ENCODE results near the gene KCMF1.

The KCMF1 gene

GRCh38 chr2:84963692-84964405, 7.1 kb upstream of the KCMF1 start:
- Histone ChIP-seq H3K27ac (no peak overlapping the region), H3K9me3 (ENCODE audit: severe bottlenecking) (no peaks in the 10 kb centered on the region), H3K36me3 (peaks cover 11% of the 10 kb centered on the region), H3K27me3 (ENCODE audit: insufficient read depth, low read depth, severe bottlenecking) (no peaks in the 10 kb centered on the region), H3K4me3 (ENCODE audit: low read depth, low read length) (no peak overlapping the region)
- TF ChIP-seq, protein P1, sequence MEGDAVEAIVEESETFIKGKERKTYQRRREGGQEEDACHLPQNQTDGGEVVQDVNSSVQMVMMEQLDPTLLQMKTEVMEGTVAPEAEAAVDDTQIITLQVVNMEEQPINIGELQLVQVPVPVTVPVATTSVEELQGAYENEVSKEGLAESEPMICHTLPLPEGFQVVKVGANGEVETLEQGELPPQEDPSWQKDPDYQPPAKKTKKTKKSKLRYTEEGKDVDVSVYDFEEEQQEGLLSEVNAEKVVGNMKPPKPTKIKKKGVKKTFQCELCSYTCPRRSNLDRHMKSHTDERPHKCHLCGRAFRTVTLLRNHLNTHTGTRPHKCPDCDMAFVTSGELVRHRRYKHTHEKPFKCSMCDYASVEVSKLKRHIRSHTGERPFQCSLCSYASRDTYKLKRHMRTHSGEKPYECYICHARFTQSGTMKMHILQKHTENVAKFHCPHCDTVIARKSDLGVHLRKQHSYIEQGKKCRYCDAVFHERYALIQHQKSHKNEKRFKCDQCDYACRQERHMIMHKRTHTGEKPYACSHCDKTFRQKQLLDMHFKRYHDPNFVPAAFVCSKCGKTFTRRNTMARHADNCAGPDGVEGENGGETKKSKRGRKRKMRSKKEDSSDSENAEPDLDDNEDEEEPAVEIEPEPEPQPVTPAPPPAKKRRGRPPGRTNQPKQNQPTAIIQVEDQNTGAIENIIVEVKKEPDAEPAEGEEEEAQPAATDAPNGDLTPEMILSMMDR (IDR thresholded peaks at IDR 0.05; ENCODE audit: low read depth, low read length): no peak
- no peak for DNase-seq

DNA sequence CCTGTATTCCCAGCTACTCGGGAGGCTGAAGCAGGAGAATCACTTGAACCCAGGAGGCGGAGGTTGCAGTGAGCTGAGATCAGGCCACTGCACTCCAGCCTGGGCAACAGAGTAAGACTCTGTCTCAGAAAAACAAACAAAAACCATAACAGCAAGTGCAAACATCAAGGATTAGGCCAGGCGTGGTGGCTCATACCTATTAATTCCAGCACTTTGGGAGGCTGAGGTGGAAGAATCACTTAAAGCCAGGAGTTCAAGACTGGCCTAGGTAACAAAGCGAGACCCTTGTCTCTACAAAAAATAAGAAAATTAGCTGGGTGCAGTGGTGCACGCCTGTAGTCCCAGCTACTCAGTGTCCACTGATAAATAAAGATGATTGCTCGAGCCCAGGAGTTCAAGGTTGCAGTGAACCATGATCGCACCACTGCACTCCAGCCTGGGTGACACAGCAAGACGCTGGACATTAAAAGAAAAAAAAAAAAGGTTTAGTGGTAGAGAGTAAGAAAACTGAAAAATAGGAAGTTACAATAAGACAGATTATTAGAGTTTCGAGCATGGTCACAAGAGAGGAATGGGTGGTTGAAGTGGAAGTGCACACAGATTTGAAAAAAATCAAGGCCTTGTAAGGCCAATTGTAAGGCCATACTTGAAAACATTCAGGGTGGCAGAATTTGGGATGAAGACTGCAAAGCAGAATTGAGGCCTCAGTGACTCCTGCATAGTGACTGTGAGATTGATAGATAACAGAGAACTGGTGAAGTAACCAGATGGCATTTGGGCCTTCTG, 6.4 kb upstream of the KCMF1 start:
- DNase-seq: no peak
- TF ChIP-seq, protein P1 (IDR thresholded peaks at IDR 0.05; ENCODE audit: low read depth, low read length): no peak
- H3K27me3 ChIP-seq (ENCODE audit: insufficient read depth, low read depth, severe bottlenecking): no peaks in the 10 kb centered on the region
- no peaks in the 10 kb centered on the region for H3K9me3 ChIP-seq (ENCODE audit: severe bottlenecking)
- peaks cover 11% of the 10 kb centered on the region for H3K36me3 ChIP-seq
- H3K27ac ChIP-seq: no peak overlapping the region
- no peak overlapping the region for H3K4me3 ChIP-seq (ENCODE audit: low read depth, low read length)

DNA sequence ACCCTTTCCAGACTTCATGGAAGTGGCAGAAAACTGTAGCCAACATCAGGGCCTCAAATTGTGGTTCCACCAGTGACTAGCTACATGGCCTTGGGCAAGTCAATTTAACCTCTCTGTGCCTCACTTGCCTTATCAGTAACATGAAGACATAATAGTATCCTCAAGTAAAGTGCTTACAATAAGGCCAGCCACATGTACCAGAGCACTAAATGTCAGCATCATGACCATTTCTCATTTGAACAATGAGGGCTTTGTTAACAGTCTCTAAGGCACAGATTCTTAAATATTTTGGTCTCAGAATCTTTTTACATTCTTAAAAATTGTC, 5.8 kb upstream of the KCMF1 start:
- H3K9me3 ChIP-seq (ENCODE audit: severe bottlenecking): no peaks in the 10 kb centered on the region
- no peak overlapping the region for H3K4me3 ChIP-seq (ENCODE audit: low read depth, low read length)
- no peak overlapping the region for H3K27ac ChIP-seq
- no peaks in the 10 kb centered on the region for H3K27me3 ChIP-seq (ENCODE audit: insufficient read depth, low read depth, severe bottlenecking)
- peaks cover 13% of the 10 kb centered on the region for H3K36me3 ChIP-seq
- TF ChIP-seq, protein P1 (IDR thresholded peaks at IDR 0.05; ENCODE audit: low read depth, low read length): no peak
- DNase-seq: no peak

DNA sequence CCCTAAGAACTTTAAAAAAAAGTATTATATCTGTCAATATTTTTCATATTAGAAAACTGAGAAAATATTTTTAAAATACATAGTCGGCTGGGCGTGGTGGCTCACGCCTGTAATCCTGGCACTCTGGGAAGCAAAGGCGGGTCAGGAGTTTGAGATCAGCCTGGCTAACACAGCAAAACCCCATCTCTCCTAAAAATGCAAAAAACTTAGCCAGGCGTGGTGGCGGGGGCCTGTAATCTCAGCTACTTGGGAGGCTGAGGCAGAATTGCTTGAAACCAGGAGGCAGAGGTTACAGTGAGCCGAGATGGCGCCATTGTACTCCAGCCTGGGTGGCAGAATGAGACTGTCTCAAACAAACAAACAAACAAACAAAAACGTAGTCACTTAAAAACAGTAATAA, 5.1 kb upstream of the KCMF1 start:
- TF ChIP-seq, protein P1 (IDR thresholded peaks at IDR 0.05; ENCODE audit: low read depth, low read length): no peak

GRCh38 chr2:84966731-84967130, 4.2 kb upstream of the KCMF1 start:
- Histone ChIP-seq H3K27ac (no peak overlapping the region), H3K36me3 (peaks cover 16% of the 10 kb centered on the region), H3K27me3 (ENCODE audit: insufficient read depth, low read depth, severe bottlenecking) (no peaks in the 10 kb centered on the region), H3K4me3 (ENCODE audit: low read depth, low read length) (no peak overlapping the region), H3K9me3 (ENCODE audit: severe bottlenecking) (no peaks in the 10 kb centered on the region)
- TF ChIP-seq, protein P1 (IDR thresholded peaks at IDR 0.05; ENCODE audit: low read depth, low read length): no peak
- no peak for DNase-seq

More for the DNA sequence above, 5.1 kb upstream of the KCMF1 start:
- Histone ChIP-seq H3K4me3 (ENCODE audit: low read depth, low read length) (no peak overlapping the region), H3K9me3 (ENCODE audit: severe bottlenecking) (no peaks in the 10 kb centered on the region), H3K36me3 (peaks cover 16% of the 10 kb centered on the region), H3K27ac (no peak overlapping the region), H3K27me3 (ENCODE audit: insufficient read depth, low read depth, severe bottlenecking) (no peaks in the 10 kb centered on the region)
- no peak for DNase-seq

Data from WERI-Rb-1 (cell line).